Activated T-helper 2 cell treated with anti-CD3 and anti-CD28 coated beads, Interferon-gamma antibody, Interleukin-2, Interleukin-4, amounts not matched to agents 10 μg/mL and 5 μg/mL and 100 μg/mL, durations not matched to agents 14 hours and 24 hours and 36 hours (primary cell): ENCODE data around the gene BCL2L13. TPM values are rescaled to one million over a fixed set of nuclear protein-coding genes. Genes with fewer than 3 reads are reported as not detected.

ENCODE experiments used
- DNase-seq: peaks from one replicate; pipeline ENCODE4 v3.0.0; 2021; ENCODE audit warnings: low spot score
- H3K27ac Mint-ChIP-seq: one replicate; pipeline ENCODE4 v1.8.0; 2021; ENCODE audit warnings: mixed read lengths
- H3K27me3 Mint-ChIP-seq: one replicate; pipeline ENCODE4 v1.8.0; 2021; ENCODE audit warnings: low read depth, mixed read lengths
- H3K36me3 Mint-ChIP-seq: one replicate; pipeline ENCODE4 v1.8.0; 2021; ENCODE audit warnings: low read depth, mixed read lengths
- H3K4me1 Mint-ChIP-seq: one replicate; pipeline ENCODE4 v1.8.0; 2021; ENCODE audit warnings: low read depth, mixed read lengths
- H3K4me3 Mint-ChIP-seq: one replicate; pipeline ENCODE4 v1.8.0; 2021; ENCODE audit warnings: low read depth, mild to moderate bottlenecking, moderate library complexity, mixed read lengths
- H3K9me3 Mint-ChIP-seq: one replicate; pipeline ENCODE4 v1.8.0; 2021; ENCODE audit warnings: mixed read lengths
- intact Hi-C: fragments of 100-400 bp; cut with micrococcal nuclease; formaldehyde crosslinking; loops from one replicate; pipeline ENCODE4 v1.15.1; 2023
- total RNA-seq: library from RNA; stranded (reverse); gene quantifications from 2 replicates; pipeline ENCODE4 v1.2.3, GENCODE V29; 2022

BCL2L13 gene
- total RNA-seq, 1 donor from 2014 or later: 33.7 TPM

GRCh38 chr22:17705951-17706900, 67.7 kb downstream of the BCL2L13 start:
- peaks cover 23% of the 10 kb centered on the region for H3K36me3 Mint-ChIP-seq
- peaks cover 17% of the 10 kb centered on the region for H3K4me1 Mint-ChIP-seq
- H3K27me3 Mint-ChIP-seq: no peaks in the 10 kb centered on the region
- H3K4me3 Mint-ChIP-seq: peak overlapping the region; percentile 61
- intact Hi-C loops: loop anchor here (2.0 to 5.0 kb wide), 3 partner anchors 34 to 67 kb away; partner anchors contain the start of gene BCL2L13
- no peaks in the 10 kb centered on the region for H3K9me3 Mint-ChIP-seq
- peak overlapping the region; percentile 89 for H3K27ac Mint-ChIP-seq
- peak; percentile 21 for DNase-seq

GRCh38 chr22:17706947-17707346, 68.4 kb downstream of the BCL2L13 start:
- H3K36me3 Mint-ChIP-seq: peaks cover 23% of the 10 kb centered on the region
- no peak for DNase-seq
- no peaks in the 10 kb centered on the region for H3K9me3 Mint-ChIP-seq
- H3K27me3 Mint-ChIP-seq: no peaks in the 10 kb centered on the region
- intact Hi-C loops: loop anchor here (2.0 to 5.0 kb wide), 3 partner anchors 35 to 68 kb away; partner anchors contain the start of gene BCL2L13
- peaks cover 17% of the 10 kb centered on the region for H3K4me1 Mint-ChIP-seq
- H3K27ac Mint-ChIP-seq: no peak overlapping the region
- H3K4me3 Mint-ChIP-seq: no peak overlapping the region

- no peak for DNase-seq
- H3K9me3 Mint-ChIP-seq: no peaks in the 10 kb centered on the region
- peaks cover 17% of the 10 kb centered on the region for H3K4me1 Mint-ChIP-seq
- H3K4me3 Mint-ChIP-seq: no peak overlapping the region
- H3K27ac Mint-ChIP-seq: no peak overlapping the region
- peaks cover 23% of the 10 kb centered on the region for H3K36me3 Mint-ChIP-seq
- intact Hi-C loops: loop anchor here (2.0 to 5.0 kb wide), 3 partner anchors 35 to 69 kb away; partner anchors contain the start of gene BCL2L13
- no peaks in the 10 kb centered on the region for H3K27me3 Mint-ChIP-seq
Observed at GRCh38 chr22:17707526-17707925, 69.0 kb downstream of the BCL2L13 start.

GRCh38 chr22:17710023-17710422, 71.5 kb downstream of the BCL2L13 start:
- no peak overlapping the region for H3K27ac Mint-ChIP-seq
- DNase-seq: no peak
- no peaks in the 10 kb centered on the region for H3K9me3 Mint-ChIP-seq
- H3K4me1 Mint-ChIP-seq: peaks cover 17% of the 10 kb centered on the region
- H3K27me3 Mint-ChIP-seq: no peaks in the 10 kb centered on the region
- intact Hi-C loops: no loop called here
- H3K4me3 Mint-ChIP-seq: no peak overlapping the region
- peaks cover 15% of the 10 kb centered on the region for H3K36me3 Mint-ChIP-seq

GRCh38 chr22:17712441-17712840, 73.9 kb downstream of the BCL2L13 start:
- Mint-ChIP-seq H3K27ac (no peak overlapping the region), H3K27me3 (no peaks in the 10 kb centered on the region), H3K9me3 (no peaks in the 10 kb centered on the region), H3K4me3 (no peak overlapping the region), H3K4me1 (no peaks in the 10 kb centered on the region), H3K36me3 (peaks cover 5% of the 10 kb centered on the region)
- intact Hi-C loops: no loop called here
- DNase-seq: no peak

GRCh38 chr22:17716529-17716928, 78.0 kb downstream of the BCL2L13 start:
- Mint-ChIP-seq H3K27ac (no peak overlapping the region), H3K36me3 (peaks cover 3% of the 10 kb centered on the region)

GRCh38 chr22:17717708-17718107, 79.2 kb downstream of the BCL2L13 start:
- Mint-ChIP-seq H3K36me3 (peaks cover 3% of the 10 kb centered on the region), H3K27ac (no peak overlapping the region), H3K4me1 (no peaks in the 10 kb centered on the region), H3K4me3 (no peak overlapping the region), H3K9me3 (no peaks in the 10 kb centered on the region), H3K27me3 (no peaks in the 10 kb centered on the region)
- intact Hi-C loops: no loop called here
- no peak for DNase-seq

More at GRCh38 chr22:17716529-17716928, 78.0 kb downstream of the BCL2L13 start:
- intact Hi-C loops: no loop called here
- Mint-ChIP-seq H3K4me1 (no peaks in the 10 kb centered on the region), H3K27me3 (no peaks in the 10 kb centered on the region), H3K4me3 (no peak overlapping the region), H3K9me3 (no peaks in the 10 kb centered on the region)
- no peak for DNase-seq

GRCh38 chr22:17719911-17720310, 81.4 kb downstream of the BCL2L13 start:
- no peak for DNase-seq
- intact Hi-C loops: no loop called here
- no peak overlapping the region for H3K27ac Mint-ChIP-seq
- H3K36me3 Mint-ChIP-seq: no peaks in the 10 kb centered on the region
- H3K9me3 Mint-ChIP-seq: no peaks in the 10 kb centered on the region
- H3K27me3 Mint-ChIP-seq: no peaks in the 10 kb centered on the region
- H3K4me1 Mint-ChIP-seq: no peaks in the 10 kb centered on the region
- H3K4me3 Mint-ChIP-seq: no peak overlapping the region

- Mint-ChIP-seq H3K27ac (no peak overlapping the region), H3K4me1 (peaks cover 7% of the 10 kb centered on the region), H3K27me3 (no peaks in the 10 kb centered on the region), H3K9me3 (no peaks in the 10 kb centered on the region), H3K36me3 (peaks cover 22% of the 10 kb centered on the region), H3K4me3 (no peak overlapping the region)
- intact Hi-C loops: no loop called here
- DNase-seq: no peak
Observed at GRCh38 chr22:17724241-17724640, 85.7 kb downstream of the BCL2L13 start.

- Mint-ChIP-seq H3K4me3 (no peak overlapping the region), H3K9me3 (no peaks in the 10 kb centered on the region), H3K27ac (no peak overlapping the region), H3K4me1 (peaks cover 7% of the 10 kb centered on the region), H3K36me3 (peaks cover 28% of the 10 kb centered on the region), H3K27me3 (no peaks in the 10 kb centered on the region)
- DNase-seq: no peak
- intact Hi-C loops: no loop called here
Observed at GRCh38 chr22:17724678-17725499, 86.3 kb downstream of the BCL2L13 start.

GRCh38 chr22:17725500-17725796, 86.9 kb downstream of the BCL2L13 start:
- intact Hi-C loops: no loop called here
- H3K4me3 Mint-ChIP-seq: no peak overlapping the region
- peaks cover 28% of the 10 kb centered on the region for H3K36me3 Mint-ChIP-seq
- DNase-seq: no peak
- H3K9me3 Mint-ChIP-seq: no peaks in the 10 kb centered on the region
- peaks cover 7% of the 10 kb centered on the region for H3K4me1 Mint-ChIP-seq
- H3K27me3 Mint-ChIP-seq: no peaks in the 10 kb centered on the region
- no peak overlapping the region for H3K27ac Mint-ChIP-seq

- no peak overlapping the region for H3K27ac Mint-ChIP-seq
- no peak for DNase-seq
- no peaks in the 10 kb centered on the region for H3K27me3 Mint-ChIP-seq
- H3K36me3 Mint-ChIP-seq: peaks cover 28% of the 10 kb centered on the region
- intact Hi-C loops: no loop called here
- no peak overlapping the region for H3K4me3 Mint-ChIP-seq
- H3K4me1 Mint-ChIP-seq: peaks cover 7% of the 10 kb centered on the region
- no peaks in the 10 kb centered on the region for H3K9me3 Mint-ChIP-seq
Observed at GRCh38 chr22:17726006-17726927, 87.7 kb downstream of the BCL2L13 start.
